ENCODE results near the gene KNCN.
A peak's percentile ranks its signal among the peaks of the same experiment; 100 is the strongest.

The KNCN gene

DNA sequence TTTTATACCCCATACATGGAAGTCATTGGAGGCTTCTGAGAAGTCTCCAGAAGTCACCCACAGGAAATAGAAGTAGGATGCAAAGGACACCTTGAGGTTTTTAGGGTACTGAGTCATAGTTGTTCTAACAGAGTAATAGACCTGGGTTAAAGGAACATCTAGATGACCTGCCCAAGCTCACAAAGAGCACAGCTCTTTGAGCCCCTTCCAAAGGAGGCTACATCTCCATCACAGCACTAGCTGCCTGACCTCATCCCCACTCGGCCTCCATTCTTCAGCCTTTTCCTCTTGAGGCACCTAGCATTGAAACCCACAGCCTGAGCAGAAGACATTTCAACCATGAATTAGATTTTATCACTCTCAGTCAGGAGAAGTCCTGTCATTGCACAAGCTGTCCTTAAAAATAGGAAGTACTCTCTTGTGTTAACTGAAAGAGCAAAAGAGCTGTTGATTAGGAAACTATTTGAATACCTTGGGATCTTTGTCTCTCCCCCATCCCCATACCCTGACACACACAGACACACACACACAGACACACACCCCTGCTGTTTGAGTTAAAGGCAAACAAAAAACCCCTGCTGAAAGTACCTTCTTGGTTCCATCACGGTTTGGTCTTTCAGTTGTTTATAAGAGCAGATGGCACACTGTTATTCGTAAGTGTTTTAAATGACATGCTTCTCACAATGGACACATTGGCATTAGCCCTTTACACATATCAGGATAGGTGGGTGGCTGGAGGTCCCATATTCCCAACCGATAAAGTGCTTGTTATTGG is 30.4 kb upstream of the KNCN start:
- no peak overlapping the region for H3K4me3 ChIP-seq (ENCODE audit: control insufficient read depth, low read depth, low read length)
- TF ChIP-seq, protein P1, sequence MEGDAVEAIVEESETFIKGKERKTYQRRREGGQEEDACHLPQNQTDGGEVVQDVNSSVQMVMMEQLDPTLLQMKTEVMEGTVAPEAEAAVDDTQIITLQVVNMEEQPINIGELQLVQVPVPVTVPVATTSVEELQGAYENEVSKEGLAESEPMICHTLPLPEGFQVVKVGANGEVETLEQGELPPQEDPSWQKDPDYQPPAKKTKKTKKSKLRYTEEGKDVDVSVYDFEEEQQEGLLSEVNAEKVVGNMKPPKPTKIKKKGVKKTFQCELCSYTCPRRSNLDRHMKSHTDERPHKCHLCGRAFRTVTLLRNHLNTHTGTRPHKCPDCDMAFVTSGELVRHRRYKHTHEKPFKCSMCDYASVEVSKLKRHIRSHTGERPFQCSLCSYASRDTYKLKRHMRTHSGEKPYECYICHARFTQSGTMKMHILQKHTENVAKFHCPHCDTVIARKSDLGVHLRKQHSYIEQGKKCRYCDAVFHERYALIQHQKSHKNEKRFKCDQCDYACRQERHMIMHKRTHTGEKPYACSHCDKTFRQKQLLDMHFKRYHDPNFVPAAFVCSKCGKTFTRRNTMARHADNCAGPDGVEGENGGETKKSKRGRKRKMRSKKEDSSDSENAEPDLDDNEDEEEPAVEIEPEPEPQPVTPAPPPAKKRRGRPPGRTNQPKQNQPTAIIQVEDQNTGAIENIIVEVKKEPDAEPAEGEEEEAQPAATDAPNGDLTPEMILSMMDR (conservative IDR thresholded peaks at IDR 0.05; ENCODE audit: control insufficient read depth, insufficient read depth, low read depth, low read length), result no peak
- peak; percentile 22 for DNase-seq (ENCODE audit: low read depth)

DNA sequence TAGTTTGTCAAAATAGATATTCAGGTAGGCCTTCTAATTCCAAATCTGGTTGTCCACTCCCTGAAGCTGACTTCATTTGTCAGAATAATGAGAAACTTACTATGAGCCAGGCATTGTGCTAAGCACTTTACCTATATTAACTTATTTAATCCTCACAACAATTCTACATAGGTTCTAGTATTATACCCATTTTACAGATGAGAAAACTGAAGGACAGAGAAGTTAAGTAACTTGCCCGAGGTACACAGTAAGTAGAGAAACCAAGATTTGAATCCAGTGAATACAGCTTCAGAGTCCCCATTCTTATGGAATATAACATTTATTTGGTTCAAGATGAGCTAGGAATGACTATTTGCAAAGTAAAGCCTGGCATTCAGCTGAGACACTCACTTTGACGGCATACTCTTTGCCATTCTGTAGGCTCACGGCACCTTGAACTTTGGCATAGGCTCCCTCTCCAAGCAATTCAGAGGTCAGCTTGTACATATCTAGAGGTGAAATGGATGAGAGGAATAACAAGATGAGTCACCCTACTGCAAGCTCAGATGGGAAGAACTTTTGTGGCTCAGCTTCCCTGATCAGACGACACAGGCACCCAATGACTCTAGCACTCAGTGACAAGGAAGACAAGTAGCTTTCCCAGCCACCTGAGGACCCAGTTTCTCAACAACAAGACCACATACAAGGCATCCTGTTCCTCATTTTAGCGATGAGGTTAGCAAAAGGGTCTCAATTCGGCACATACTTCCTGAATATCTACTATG is 28.9 kb upstream of the KNCN start:
- no peak overlapping the region for H3K4me3 ChIP-seq (ENCODE audit: control insufficient read depth, low read depth, low read length)
- DNase-seq (ENCODE audit: low read depth), result peak; percentile 31
- TF ChIP-seq, protein P1 (conservative IDR thresholded peaks at IDR 0.05; ENCODE audit: control insufficient read depth, insufficient read depth, low read depth, low read length), result no peak

DNA sequence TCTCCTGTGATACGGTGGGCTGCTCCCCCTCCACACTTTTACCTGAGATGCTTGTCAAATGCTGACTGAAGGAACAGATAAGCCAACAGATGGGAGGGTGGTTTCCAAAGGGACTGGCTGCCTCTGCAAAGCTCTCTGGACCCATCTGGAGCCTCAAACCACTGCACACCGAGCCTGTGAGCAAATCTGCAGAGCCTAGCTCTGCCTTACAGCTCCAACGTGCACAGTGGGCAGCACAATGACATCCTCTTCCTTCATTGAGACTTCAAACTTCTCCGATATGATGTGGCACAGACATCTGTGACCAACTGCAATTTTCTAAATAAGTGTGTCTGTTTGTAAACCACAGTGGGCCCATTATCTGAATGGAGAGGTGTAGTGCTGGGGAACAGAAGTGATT is 26.2 kb upstream of the KNCN start:
- DNase-seq (ENCODE audit: low read depth), result no peak
- TF ChIP-seq, protein P1 (conservative IDR thresholded peaks at IDR 0.05; ENCODE audit: control insufficient read depth, insufficient read depth, low read depth, low read length), result no peak
- no peak overlapping the region for H3K4me3 ChIP-seq (ENCODE audit: control insufficient read depth, low read depth, low read length)

DNA sequence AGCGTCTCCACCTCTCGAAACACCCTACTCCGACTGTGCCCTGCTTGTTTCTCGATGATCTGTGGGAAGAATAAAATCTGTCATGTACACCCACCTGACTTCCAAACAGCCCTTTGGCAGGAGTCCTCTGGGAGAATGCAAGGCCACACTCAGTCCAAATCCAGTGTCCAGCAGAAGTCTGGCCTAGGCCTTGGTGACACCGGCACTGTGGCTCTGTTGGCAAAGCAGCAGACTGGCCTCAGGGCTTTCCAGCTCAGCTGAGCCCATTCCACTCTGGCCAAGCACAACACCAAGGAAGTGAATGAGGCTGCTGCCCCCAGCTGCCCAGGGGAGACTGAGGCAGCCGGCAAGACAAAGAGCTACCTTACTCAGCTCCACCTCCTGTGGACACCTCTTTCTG is 25.1 kb upstream of the KNCN start:
- DNase-seq (ENCODE audit: low read depth), result no peak
- TF ChIP-seq, protein P1 (conservative IDR thresholded peaks at IDR 0.05; ENCODE audit: control insufficient read depth, insufficient read depth, low read depth, low read length), result no peak
- no peak overlapping the region for H3K4me3 ChIP-seq (ENCODE audit: control insufficient read depth, low read depth, low read length)

DNA sequence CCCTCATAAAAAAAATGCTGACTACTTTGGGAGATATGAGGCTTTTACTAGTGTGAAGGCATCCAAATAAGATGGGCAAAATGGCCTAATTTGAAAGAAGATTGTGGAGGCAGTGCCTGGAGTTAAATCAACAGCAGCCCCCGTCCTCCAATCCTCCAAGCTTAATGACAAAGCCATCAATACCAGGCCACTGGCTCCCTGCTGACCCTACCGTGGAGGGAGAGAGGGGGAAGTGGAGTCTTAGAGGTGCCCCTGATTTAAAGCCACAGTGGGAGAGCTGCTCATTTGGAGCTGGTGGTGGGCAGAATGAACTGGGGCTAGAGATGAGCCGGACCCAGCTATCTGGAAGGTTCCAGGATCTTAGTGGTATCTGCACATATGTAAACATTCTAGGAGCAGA is 24.3 kb upstream of the KNCN start:
- DNase-seq (ENCODE audit: low read depth), result no peak
- TF ChIP-seq, protein P1 (conservative IDR thresholded peaks at IDR 0.05; ENCODE audit: control insufficient read depth, insufficient read depth, low read depth, low read length), result no peak
- no peak overlapping the region for H3K4me3 ChIP-seq (ENCODE audit: control insufficient read depth, low read depth, low read length)

DNA sequence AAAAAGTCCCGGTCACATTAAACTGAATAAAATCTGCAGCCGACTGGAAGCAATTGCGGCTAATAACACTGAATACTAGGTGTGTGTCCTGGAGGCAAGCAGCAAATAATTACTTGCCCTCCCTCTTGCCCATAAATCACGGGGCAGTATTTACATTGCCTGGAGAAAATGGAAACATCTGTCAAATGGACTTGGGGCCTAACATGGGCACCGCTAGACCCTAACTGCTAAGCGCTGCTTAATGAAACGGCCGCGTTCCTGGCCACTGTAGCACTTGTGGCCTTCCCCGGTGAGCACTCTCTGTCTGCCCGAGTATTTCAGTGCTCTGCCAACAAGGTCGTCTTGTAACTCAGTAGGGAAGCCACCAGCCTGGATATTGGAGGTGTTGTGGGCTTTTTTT is 23.9 kb upstream of the KNCN start:
- no peak for DNase-seq (ENCODE audit: low read depth)
- TF ChIP-seq, protein P1 (conservative IDR thresholded peaks at IDR 0.05; ENCODE audit: control insufficient read depth, insufficient read depth, low read depth, low read length), result no peak
- H3K4me3 ChIP-seq (ENCODE audit: control insufficient read depth, low read depth, low read length), result no peak overlapping the region

Data from fibroblast of mammary gland (primary cell).